ENCODE results near the gene PROB1. TPM values are rescaled to one million over a fixed set of nuclear protein-coding genes. Genes with fewer than 3 reads are reported as not detected.
A peak's percentile ranks its signal among the peaks of the same experiment; 100 is the strongest.
"Not testable (repeated sequence)": the region's sequence is repeated elsewhere in the genome, so short reads cannot be mapped to it uniquely, and the experiment has no call there.

Gene PROB1
- 0.17 and 0.53 TPM in 2 replicates for total RNA-seq (2014; rRNA removed; shearing (Covaris generic))

GRCh38 chr5:139394654-139395566, at the start of gene PROB1:
Gene PROB1, minus strand, starts transcription at chr5:139395104. Its CDS starts 23 bp downstream, at chr5:139395081.
- DNase-seq (ENCODE audit: low spot score), result no peak

GRCh38 chr5:139443831-139444453, 49.0 kb upstream of the PROB1 start:
- DNase-seq (ENCODE audit: low spot score), result peak; percentile 82

- DNase-seq (ENCODE audit: low spot score), result not testable (repeated sequence)
Measured at GRCh38 chr5:139440416-139440815, 45.5 kb upstream of the PROB1 start.

DNA sequence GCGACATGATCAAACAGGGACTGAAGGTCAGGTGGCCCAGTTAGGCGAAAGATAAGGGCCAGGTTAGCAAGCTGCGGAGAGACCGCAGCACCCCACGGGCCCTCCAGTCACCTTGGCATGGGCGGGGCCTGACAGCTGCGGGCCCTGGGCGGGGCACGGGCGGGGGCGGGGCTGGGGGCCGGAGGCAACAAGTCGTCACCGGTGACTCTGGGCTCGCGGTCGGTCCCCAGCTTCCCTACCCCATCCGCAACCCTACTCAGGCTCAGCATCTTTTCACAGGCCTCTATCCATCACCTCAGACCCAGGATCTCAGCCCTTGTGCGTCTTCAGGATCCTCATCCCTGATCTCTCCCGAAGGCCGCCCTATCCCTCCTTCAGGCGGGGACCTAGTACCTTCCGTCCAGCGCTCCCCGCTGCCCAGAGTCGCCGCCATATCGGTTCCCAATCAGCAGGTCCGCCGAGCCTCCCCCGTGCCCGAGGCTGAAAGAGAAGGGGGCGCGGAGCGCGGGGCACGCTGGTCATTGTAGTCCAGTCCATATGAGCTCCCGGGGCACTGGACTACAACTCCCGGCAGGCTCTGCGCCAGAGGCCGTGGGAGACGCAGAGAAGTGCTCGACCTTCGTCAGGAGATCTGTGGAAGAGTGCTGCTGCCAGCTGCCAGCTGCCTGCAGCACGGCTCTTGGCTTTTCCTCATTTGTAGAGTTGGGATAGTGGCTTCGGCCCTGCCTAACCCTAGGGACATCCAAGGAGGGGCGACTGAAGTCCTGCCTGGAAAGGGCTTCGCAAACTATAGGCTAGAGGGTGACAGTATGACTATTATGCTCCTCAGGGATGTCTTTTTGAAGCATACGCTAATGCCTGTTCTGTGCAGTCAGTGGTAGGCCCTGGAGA, 44.4 kb upstream of the PROB1 start, which contains the start of gene DNAJC18:
Gene DNAJC18, minus strand, starts transcription at position 513 of the 891 bp plus-strand sequence. Its CDS starts 80 bp downstream, at position 433.
- DNase-seq (ENCODE audit: low spot score), result peak; percentile 88

DNA sequence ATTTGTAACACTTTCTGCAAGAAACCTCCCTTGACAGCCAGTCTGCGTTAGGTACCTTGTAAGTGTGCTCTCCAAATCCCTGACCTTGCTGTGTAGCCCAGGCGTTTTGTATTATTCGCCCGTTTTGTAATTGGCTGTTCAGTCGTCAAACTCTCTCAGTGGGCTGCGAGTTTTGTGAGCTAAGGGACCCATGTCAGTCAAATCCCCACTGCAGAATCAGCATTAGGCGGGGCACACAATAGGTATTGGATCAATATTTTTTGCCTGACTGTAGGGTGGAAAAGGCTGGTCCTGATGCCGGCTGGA, 43.8 kb upstream of the PROB1 start:
- no peak for DNase-seq (ENCODE audit: low spot score)

GRCh38 chr5:139435676-139436075, 40.8 kb upstream of the PROB1 start:
- DNase-seq (ENCODE audit: low spot score), result no peak

GRCh38 chr5:139431706-139432105, 36.8 kb upstream of the PROB1 start:
- no peak for DNase-seq (ENCODE audit: low spot score)

GRCh38 chr5:139430015-139430414, 35.1 kb upstream of the PROB1 start:
- DNase-seq (ENCODE audit: low spot score), result no peak

DNA sequence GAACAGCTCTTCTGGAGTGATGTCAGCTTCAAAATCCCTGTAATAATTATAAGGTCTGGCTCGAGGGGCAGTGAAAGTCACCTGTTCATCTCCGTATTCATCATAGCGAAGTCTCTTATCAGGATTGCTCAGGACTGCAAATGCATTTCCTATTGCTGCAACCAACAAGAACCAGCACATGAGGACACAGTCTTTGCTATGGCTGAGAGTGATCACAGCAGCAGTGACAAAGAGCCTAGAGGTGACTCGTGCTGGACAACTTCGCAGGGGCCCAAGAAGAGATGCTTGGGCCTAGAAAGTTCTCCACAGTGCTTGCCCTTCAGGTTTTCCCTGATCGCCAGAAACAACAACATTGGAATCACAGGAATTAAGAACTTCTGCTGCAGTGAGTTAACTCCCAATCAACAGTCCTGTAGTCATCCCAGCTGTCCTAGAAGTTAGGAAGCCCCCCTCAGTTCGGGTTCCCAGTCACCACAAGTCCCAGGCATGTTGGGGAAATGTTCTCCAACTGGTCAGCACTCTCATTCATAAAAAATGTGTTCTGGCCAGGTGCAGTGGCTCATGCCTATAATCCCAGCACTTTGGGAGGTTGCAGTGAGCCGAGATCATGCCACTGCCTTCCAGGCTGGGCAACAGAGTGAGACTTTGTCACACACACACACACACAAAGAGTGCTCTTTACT, 31.4 kb upstream of the PROB1 start:
- no peak for DNase-seq (ENCODE audit: low spot score)

DNA sequence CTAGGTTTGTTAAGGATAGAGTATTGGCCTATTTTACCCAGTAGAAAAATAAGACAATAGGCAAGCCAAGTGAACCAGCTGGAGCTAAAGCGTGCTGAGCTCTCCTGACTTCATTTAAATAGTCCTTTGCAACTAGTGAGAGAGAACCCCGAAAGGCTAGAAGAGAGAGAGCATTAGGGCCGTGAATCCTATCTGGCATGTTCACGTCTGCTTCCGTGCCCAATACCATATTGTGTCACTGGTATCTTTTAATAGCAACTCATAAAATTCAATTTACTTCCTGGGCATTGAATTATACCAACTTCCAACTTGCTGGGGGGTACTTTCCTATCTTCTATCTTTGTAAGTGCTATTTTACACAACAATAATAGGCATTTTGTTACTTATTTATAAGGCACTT, 30.6 kb upstream of the PROB1 start:
- DNase-seq (ENCODE audit: low spot score), result no peak

DNA sequence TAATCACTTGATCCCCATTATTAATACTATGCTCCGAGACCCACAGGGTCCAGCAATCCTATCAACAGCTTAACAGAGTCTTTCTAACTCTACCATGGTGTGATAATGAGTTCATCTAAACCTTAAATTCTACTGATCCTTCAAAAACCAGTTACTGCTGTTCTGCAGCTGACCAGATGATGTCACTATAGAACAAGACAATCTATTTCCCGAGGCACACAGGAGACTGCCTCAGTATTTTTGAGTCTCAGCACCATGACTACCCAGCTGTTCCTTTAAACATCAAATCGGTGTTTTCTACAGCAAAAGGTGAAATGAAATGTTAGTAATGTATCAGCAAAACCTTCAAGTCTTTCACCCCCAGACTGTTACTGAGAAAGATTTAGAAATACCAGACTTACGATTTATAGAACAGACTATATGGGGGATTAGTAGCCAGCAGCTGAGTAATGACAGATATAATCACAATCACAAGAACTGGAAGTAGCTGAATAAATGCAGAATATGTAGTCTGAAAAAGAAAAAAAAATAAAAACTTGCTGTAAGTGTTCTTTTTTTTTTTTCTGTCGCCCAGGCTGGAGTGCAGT, 27.5 kb upstream of the PROB1 start:
- peak; percentile 68 for DNase-seq (ENCODE audit: low spot score)

DNA sequence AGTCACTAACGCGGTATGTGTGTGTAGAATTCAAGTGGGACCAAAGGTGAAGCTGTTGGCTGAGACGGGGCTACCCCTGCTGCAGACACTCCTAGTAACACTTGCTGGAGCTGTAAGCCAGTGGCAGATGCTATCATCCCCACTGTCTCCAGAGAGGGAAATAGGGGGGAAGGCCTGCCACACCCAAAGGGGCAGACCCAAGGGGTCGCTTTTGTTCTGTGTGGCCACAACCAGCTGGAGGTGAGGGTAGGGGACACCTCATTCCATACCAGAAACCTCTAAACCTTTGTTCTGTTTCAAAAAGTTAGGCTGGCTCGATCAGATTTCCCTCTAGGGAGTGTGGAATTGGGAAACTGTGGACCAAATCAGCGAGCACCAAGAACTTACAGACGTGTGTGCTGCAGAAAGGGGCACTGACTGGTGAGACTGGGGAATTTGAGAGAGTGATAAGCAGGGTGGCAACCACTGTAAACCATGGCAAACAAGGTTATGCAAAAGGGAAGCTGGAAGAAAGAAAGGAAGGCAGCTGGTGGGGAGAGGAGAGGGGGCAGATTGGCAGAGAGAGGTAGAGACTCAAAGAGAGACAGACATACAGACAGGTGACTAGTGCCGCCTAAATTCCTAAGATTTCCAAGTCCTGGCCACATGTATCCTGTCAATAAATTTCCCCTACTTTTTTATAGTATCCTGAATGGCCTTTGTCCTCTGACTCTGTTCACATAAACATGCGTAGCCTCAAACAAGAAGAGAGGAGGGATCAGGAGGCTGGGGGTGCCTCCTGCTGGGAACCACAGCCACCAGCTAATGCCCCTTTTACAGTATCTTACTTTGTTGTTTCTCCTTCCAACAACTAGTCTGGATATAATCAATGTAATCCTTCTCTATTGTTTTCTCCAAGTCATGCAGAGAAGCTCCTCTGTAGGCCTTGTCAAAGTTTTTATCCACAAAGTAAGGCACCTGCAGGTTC, 24.6 kb upstream of the PROB1 start:
- no peak for DNase-seq (ENCODE audit: low spot score)

GRCh38 chr5:139418793-139419192, 23.9 kb upstream of the PROB1 start:
- no peak for DNase-seq (ENCODE audit: low spot score)

- DNase-seq (ENCODE audit: low spot score), result no peak
Measured at GRCh38 chr5:139417214-139417613, 22.3 kb upstream of the PROB1 start.

GRCh38 chr5:139416651-139417050, 21.7 kb upstream of the PROB1 start:
- DNase-seq (ENCODE audit: low spot score), result no peak

- DNase-seq (ENCODE audit: low spot score), result no peak
Measured at GRCh38 chr5:139415869-139416268, 21.0 kb upstream of the PROB1 start.

DNA sequence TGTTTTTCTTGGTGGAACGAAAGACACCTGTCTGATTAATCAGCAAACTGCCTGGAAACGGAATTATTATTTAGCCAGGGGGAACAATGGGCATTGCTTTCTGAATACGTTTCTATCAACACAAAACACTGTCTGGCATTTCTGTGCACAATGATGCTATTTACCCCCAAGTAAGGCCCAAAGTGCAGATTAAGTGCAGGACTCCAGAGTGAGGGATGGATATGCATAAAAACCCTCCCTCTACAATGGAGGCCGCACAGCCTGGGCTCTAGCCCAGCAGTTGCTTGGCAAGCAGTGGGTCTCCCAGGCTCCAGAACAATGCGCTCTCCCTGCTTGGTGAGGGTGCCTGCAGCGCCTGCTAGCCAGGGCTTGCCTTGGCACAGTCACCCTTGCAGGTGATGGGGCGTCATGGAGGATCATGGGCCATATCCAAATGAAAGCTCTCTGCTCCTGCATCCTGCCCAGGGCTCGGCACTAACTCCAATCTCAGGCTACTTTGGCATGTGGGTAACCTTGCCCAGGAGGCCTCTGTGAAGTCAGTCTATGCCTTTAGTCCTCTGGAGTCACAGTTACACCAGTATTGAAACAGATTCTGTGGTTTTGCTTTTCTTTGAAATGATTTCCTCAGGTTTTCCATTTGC, 20.4 kb upstream of the PROB1 start:
- DNase-seq (ENCODE audit: low spot score), result no peak

DNA sequence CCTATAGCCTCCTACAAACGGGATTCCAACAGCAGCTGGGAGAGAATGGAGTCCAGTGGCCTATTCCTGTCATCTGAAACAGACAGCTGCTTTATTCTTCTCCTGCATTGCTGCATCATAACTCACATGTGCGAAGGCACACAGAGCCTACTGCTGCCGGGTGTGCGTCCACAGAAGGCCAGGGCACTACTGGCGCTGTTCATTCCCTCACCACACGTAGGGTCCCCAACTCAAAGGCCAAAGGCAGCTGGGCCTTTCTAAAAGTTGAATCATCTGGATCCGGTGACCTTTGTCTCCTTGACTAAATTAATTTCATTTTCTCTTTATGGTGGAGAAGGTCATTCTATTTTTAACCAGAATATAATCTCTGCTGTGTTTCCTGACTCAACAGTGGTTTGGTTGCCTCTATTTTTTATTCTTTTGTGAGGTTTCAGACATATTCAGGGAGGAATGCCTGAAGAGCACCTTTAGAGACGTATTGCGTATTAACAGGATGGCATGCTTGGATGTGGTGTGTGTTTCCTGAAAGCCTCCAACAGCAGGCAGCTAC, 19.8 kb upstream of the PROB1 start:
- no peak for DNase-seq (ENCODE audit: low spot score)

DNA sequence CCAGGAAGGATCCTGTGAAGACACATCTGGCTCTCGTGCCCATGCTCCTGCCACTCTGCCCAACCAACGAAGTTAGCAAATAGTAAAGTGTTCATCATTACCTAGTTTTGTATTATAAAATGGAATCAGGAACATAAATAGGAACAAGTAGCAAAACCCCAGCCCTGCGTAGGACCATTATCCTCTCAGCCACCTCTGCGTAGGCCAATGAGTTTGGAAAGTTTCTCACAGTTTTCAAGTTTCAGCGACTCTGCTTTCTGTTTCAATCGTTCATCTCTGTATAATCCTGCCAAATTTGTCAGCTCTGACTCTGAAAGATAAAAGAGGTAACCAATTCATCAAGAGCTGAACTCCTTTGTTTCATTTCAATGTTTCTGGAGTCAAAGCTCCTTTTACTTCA, 19.1 kb upstream of the PROB1 start:
- no peak for DNase-seq (ENCODE audit: low spot score)
